Transverse colon (tissue), 4 donors: ENCODE results near the gene KRT40. TPM values are rescaled to one million over a fixed set of nuclear protein-coding genes. Genes with fewer than 3 reads are reported as not detected.
A peak's percentile ranks its signal among the peaks of the same experiment; 100 is the strongest.

ENCODE experiments used
- DNase-seq: peaks from one replicate; pipeline ENCODE4 v3.0.0-alpha.2; 2019
- H3K27ac ChIP-seq, 4 donors: fragments of 200-600 bp; sonication (generic); 2 replicates each; pipeline ENCODE4 v1.5.1; 2016 to 2018; ENCODE audit warnings: inconsistent platforms in 4 of 4
- H3K27me3 ChIP-seq: fragments of 200-600 bp; sonication (generic); 2 replicates; pipeline ENCODE4 v1.5.1; 2017; ENCODE audit warnings: inconsistent platforms
- H3K36me3 ChIP-seq, 4 donors: fragments of 200-600 bp; sonication (generic); 2 replicates each; pipeline ENCODE4 v1.5.1; 2017 to 2019; ENCODE audit warnings: inconsistent platforms in 4 of 4
- H3K4me1 ChIP-seq, 4 donors: fragments of 200-600 bp; sonication (generic); 2 replicates each; pipeline ENCODE4 v1.5.1; 2017 to 2020; ENCODE audit warnings: inconsistent platforms in 4 of 4
- H3K4me3 ChIP-seq, 4 donors: fragments of 200-600 bp; sonication (generic); 1 replicate in 1 of 4; 2 replicates in 3 of 4; pipeline versions ENCODE4 v1.5.1 to v1.6.1; 2017 to 2019; ENCODE audit warnings: inconsistent platforms in 4 of 4
- H3K9me3 ChIP-seq, 2 donors: fragments of 200-600 bp; sonication (generic); 2 replicates each; pipeline ENCODE4 v1.5.1; 2017 to 2019; ENCODE audit warnings: inconsistent platforms in 2 of 2
- EP300 ChIP-seq: sonication (generic); formaldehyde crosslinking; IDR thresholded peaks from one replicate; pipeline ENCODE4 v1.6.1; 2017; ENCODE audit warnings: antibody characterized with exemption, low read depth
- POLR2A ChIP-seq: fragments of 450-650 bp; IDR thresholded peaks from one replicate; pipeline ENCODE4 v1.6.1; 2016; ENCODE audit warnings: antibody characterized with exemption, mild to moderate bottlenecking, moderate library complexity
- POLR2AphosphoS5 ChIP-seq, 3 donors: sonication (generic); formaldehyde crosslinking; IDR thresholded peaks; one replicate each; pipeline ENCODE4 v1.6.1; 2016; ENCODE audit warnings: antibody characterized with exemption in 3 of 3
- WGBS, 2 donors: methylation state at CpG; one replicate each; pipeline ENCODE4 v1.1.5; 2018; ENCODE audit warnings: low coverage in 1 of 2; 5-methylcytosine and 5-hydroxymethylcytosine counted together
- in situ Hi-C, 4 donors: fragments of 200-750 bp; cut with MboI; loops; one replicate each; pipeline versions ENCODE4 v1.15.0 to v1.15.1; 2017; ENCODE audit warnings: low sequenced_read_pairs in 3 of 4, low pct_ligation_motif_present in 1 of 4, low pct_unique_long_range_greater_than_20kb in 1 of 4
- intact Hi-C: fragments of 100-400 bp; cut with DNase I; formaldehyde crosslinking; loops from one replicate; pipeline ENCODE4 v1.15.1; 2023; ENCODE audit warnings: low total_unique reads
- total RNA-seq, 4 donors: library from RNA; depleted of rRNA; stranded (reverse); fragments of >200 nt; gene quantifications; one replicate each; pipeline ENCODE4 v1.1.0, GENCODE V29; 2016
- TF ChIP-seq, protein P1 (sequence below), 5 experiments: fragments of 200-600 bp in 3 of 5; fragments of 450-650 bp in 2 of 5; sonication (generic) in 3 of 5; IDR thresholded peaks; 1 replicate in 2 of 5; 2 replicates in 3 of 5; pipeline ENCODE4 v1.5.1; 2016 to 2017; ENCODE audit warnings: antibody characterized with exemption in 5 of 5, inconsistent platforms in 3 of 5, mild to moderate bottlenecking in 2 of 5, moderate library complexity in 1 of 5

KRT40 gene
- total RNA-seq, 4 donors from 2014 or later: 0.48 TPM; not detected in 3

DNA sequence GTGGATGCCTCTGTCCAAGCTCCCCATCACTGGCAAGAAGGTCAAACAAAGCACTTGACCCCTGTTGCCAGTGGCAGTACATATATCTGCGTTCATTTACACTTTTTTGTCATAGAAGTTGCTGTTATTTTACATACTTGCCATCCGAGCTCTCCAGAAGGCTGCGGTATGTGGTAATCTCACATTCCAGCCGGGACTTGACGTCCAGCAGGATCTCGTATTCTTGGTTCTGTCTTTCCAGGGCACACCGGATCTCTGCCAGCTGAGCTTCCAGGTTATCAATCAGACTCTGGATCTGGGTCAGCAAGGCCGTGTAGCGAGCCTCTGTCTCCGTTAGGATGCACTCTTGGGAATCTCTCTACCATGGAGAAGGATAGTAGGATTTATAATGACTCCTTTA, 24.0 kb downstream of the KRT40 start:
- 79 to 83% methylated on average over 7 to 10 of the region's 10 CpGs for WGBS, 2 donors
- H3K27ac ChIP-seq: no peak overlapping the region
- in situ Hi-C loops: no loop called here

DNA sequence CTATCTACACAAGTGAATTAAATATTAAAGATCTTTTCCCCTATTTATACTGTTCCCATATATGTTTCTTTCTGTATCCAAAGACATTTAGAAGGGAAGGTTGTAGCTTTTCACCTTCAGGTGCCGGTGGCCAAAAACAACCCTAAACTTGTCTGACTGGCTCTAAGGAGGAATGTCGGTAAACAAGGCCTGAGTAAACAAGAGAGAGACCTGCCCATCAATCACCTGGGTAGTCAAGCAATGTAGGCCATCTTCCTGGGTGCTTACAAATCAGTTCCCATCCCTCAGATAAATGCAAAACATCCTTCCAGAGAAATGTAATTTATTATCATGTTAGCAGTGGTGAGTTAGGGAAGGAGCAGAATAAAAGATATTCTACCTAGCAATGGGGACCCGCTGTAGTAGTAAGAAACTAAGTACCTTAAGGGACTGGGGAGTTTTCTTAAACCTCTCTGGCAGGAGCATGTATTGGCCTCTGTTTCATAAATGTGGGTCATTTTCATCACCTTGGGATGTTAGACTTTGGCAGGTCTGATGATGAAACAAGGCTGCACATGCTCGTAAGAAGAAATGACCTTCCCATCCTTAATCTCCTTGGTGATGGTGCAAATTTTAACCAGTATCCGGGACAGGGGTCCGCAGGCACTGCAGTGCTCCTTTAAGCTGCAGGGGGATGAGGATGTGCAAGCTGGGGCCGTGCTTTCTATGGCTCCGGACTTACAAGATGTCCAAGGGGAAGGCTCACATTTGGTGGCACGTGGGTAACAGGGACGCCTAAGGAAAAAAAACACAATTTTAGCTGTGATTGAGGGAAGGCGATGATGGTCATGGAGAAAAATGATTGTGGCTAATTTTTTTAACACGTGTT, 25.8 kb downstream of the KRT40 start:
- Histone ChIP-seq H3K27ac (no peak overlapping the region), H3K27me3 (no peaks in the 10 kb centered on the region), H3K36me3 (no peaks in the 10 kb centered on the region), H3K4me3 (no peak overlapping the region), H3K9me3 (no peaks in the 10 kb centered on the region), H3K4me1 (no peaks in the 10 kb centered on the region)
- 77 to 93% methylated on average over 3 to 12 of the region's 12 CpGs for WGBS, 2 donors
- peak; percentile 25 for DNase-seq
- TF ChIP-seq EP300 (no peak), POLR2AphosphoS5 (IDR thresholded peaks at IDR 0.05) (no peak), POLR2A (no peak)
- TF ChIP-seq, protein P1, sequence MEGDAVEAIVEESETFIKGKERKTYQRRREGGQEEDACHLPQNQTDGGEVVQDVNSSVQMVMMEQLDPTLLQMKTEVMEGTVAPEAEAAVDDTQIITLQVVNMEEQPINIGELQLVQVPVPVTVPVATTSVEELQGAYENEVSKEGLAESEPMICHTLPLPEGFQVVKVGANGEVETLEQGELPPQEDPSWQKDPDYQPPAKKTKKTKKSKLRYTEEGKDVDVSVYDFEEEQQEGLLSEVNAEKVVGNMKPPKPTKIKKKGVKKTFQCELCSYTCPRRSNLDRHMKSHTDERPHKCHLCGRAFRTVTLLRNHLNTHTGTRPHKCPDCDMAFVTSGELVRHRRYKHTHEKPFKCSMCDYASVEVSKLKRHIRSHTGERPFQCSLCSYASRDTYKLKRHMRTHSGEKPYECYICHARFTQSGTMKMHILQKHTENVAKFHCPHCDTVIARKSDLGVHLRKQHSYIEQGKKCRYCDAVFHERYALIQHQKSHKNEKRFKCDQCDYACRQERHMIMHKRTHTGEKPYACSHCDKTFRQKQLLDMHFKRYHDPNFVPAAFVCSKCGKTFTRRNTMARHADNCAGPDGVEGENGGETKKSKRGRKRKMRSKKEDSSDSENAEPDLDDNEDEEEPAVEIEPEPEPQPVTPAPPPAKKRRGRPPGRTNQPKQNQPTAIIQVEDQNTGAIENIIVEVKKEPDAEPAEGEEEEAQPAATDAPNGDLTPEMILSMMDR (IDR thresholded peaks at IDR 0.05): no peak
- intact Hi-C loops: no loop called here
- in situ Hi-C loops: no loop called here

More for the DNA sequence above, 24.0 kb downstream of the KRT40 start:
- TF ChIP-seq, protein P1 (IDR thresholded peaks at IDR 0.05): no peak
- no peak for TF ChIP-seq EP300
- TF ChIP-seq POLR2AphosphoS5 (IDR thresholded peaks at IDR 0.05): no peak
- no peak for TF ChIP-seq POLR2A
- DNase-seq: no peak
- Histone ChIP-seq H3K9me3 (no peaks in the 10 kb centered on the region), H3K27me3 (no peaks in the 10 kb centered on the region), H3K4me1 (no peaks in the 10 kb centered on the region), H3K36me3 (no peaks in the 10 kb centered on the region), H3K4me3 (no peak overlapping the region)
- intact Hi-C loops: no loop called here

DNA sequence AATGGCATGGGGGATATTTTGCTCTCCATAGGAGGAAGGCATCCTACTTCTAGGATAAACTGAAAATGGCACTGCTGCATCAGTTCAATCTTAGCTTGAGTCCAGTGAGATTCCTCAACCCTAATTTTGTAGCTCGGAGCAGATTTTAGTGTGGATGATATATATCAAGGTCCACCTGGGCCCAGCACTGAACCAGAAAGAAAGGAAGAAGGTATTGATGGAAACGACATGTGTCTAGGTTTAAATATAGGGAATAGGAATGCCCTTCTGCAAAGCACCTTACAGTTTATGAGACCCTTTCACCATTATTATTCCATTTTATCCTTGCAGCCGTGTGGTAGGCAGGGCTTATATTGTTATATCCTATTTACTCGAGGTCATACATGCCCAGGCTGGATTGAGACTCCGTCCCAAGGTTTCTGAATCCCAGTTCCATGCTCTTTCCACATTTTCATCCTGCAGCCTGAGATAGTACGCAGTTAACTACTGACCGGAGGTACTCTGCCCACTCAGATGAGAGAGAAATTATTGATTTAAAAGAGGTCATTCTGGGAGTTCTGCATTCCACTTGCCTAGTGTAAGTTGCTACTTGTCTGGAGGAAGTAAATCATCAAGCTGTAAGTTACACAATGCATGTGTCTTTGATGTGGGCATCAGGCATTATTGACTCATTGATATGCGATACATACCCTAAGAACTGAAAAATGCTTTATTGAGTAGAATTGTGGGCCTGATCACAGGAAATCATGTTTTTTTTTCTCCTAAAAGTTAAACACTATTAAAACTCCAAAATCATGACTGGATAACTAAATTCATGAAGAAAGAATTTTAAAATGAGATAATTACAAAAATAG, 27.5 kb downstream of the KRT40 start:
- in situ Hi-C loops: no loop called here
- Histone ChIP-seq H3K9me3 (no peaks in the 10 kb centered on the region), H3K4me1 (no peaks in the 10 kb centered on the region), H3K27ac (no peak overlapping the region), H3K4me3 (no peak overlapping the region), H3K27me3 (no peaks in the 10 kb centered on the region), H3K36me3 (no peaks in the 10 kb centered on the region)
- intact Hi-C loops: no loop called here
- 73 to 80% methylated on average over 8 of the region's 8 CpGs for WGBS, 2 donors
- TF ChIP-seq, protein P1 (IDR thresholded peaks at IDR 0.05): no peak
- TF ChIP-seq POLR2AphosphoS5 (IDR thresholded peaks at IDR 0.05): no peak
- no peak for TF ChIP-seq POLR2A
- TF ChIP-seq EP300: no peak
- DNase-seq: no peak

DNA sequence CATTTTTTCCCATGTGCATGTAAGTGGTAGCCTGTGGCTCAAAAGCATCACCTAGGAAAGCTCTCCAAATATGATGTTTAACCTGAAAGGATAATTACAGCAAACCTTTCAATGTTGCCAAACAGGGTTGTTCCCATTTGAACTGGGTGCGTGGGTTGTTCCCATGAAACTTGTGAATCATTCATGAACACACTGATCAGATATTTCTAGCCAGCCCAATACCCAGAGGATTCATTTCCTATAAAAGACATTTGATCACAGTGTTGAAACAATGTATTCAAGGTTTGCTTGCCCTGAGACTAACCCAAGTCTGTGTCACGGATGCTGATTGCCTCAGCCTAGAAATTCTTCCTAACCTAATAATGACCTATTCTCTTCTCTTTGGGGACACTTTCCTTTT, 30.2 kb downstream of the KRT40 start:
- intact Hi-C loops (no loop called here), in situ Hi-C loops (no loop called here)
- Histone ChIP-seq H3K9me3 (no peaks in the 10 kb centered on the region), H3K4me1 (peaks cover 0 to 5% (median 2%) of the 10 kb centered on the region in 4 donors), H3K4me3 (no peak overlapping the region), H3K27ac (no peak overlapping the region), H3K36me3 (no peaks in the 10 kb centered on the region), H3K27me3 (peaks cover 7% of the 10 kb centered on the region)
- DNase-seq: no peak
- WGBS, 2 donors: 78 to 80% methylated on average over 2 of the region's 2 CpGs
- TF ChIP-seq POLR2AphosphoS5 (IDR thresholded peaks at IDR 0.05) (no peak), EP300 (no peak), POLR2A (no peak)
- TF ChIP-seq, protein P1 (IDR thresholded peaks at IDR 0.05): no peak
